ENCODE results near the gene NELFA.

- TF ChIP-seq CTCF (IDR thresholded peaks at IDR 0.05): no peak
- TF ChIP-seq POLR2A (IDR thresholded peaks at IDR 0.05): no peak
These were observed 50.3 kb downstream of the NELFA start for GRCh38 chr4:1958276-1959103.
